ENCODE data around the gene SMPD4.
"Not testable (repeated sequence)": the region's sequence is repeated elsewhere in the genome, so short reads cannot be mapped to it uniquely, and the experiment has no call there.

Gene SMPD4

GRCh38 chr2:130157354-130157753 is 24.0 kb downstream of the SMPD4 start:
- DNase-seq = not testable (repeated sequence)

GRCh38 chr2:130156624-130157004 is 24.8 kb downstream of the SMPD4 start:
- DNase-seq = no peak

- peak in 1 of 2 donors; percentile 16 for DNase-seq
Measured at GRCh38 chr2:130155956-130156623, 25.3 kb downstream of the SMPD4 start.

GRCh38 chr2:130154773-130155765 is 26.3 kb downstream of the SMPD4 start:
- no peak for DNase-seq

- not testable (repeated sequence) for DNase-seq
Measured at GRCh38 chr2:130154423-130154770, 27.0 kb downstream of the SMPD4 start.

- DNase-seq = not testable (repeated sequence)
Measured at GRCh38 chr2:130153721-130154422, 27.5 kb downstream of the SMPD4 start.

GRCh38 chr2:130152816-130153595 is 28.4 kb downstream of the SMPD4 start:
- no peak for DNase-seq

- DNase-seq = not testable (repeated sequence)
Measured at GRCh38 chr2:130152136-130152815, 29.1 kb downstream of the SMPD4 start.

GRCh38 chr2:130151145-130151512 is 30.3 kb downstream of the SMPD4 start:
- DNase-seq = not testable (repeated sequence)

- DNase-seq = no peak
Measured at GRCh38 chr2:130150181-130151144, 30.9 kb downstream of the SMPD4 start.

- DNase-seq = not testable (repeated sequence)
Measured at GRCh38 chr2:130148515-130148914, 32.9 kb downstream of the SMPD4 start.

GRCh38 chr2:130145006-130145414 is 36.4 kb downstream of the SMPD4 start, which contains the start of gene CCDC74B:
Gene CCDC74B, minus strand, starts transcription at chr2:130145112. Its CDS starts 116 bp downstream, at chr2:130144996.
- peak; percentile 63 to 66 for DNase-seq

- DNase-seq = not testable (repeated sequence)
Measured at GRCh38 chr2:130143266-130144039, 37.9 kb downstream of the SMPD4 start.

GRCh38 chr2:130142396-130143265 is 38.8 kb downstream of the SMPD4 start:
- DNase-seq = not testable (repeated sequence)

- DNase-seq = not testable (repeated sequence)
Measured at GRCh38 chr2:130141645-130142370, 39.6 kb downstream of the SMPD4 start.

GRCh38 chr2:130141002-130141401 is 40.4 kb downstream of the SMPD4 start:
- not testable (repeated sequence) for DNase-seq

GRCh38 chr2:130140516-130140915 is 40.9 kb downstream of the SMPD4 start:
- not testable (repeated sequence) for DNase-seq

Data from CD4-positive, alpha-beta T cell treated with Interferon alpha-2 for 1 hour (primary cell).